Body of pancreas (tissue), 4 donors: ENCODE measurements around the gene C9orf43. TPM values are rescaled to one million over a fixed set of nuclear protein-coding genes. Genes with fewer than 3 reads are reported as not detected.

Experiments
- ATAC-seq: fragments of 150-250 bp; one replicate; pipeline ENCODE4 v1.9.1; 2016
- DNase-seq, 4 donors: peaks; one replicate each; pipeline ENCODE4 v3.0.0-alpha.2; 2019
- H3K27ac ChIP-seq, 4 donors: fragments of 200-600 bp; sonication (generic); 1 replicate in 3 of 4; 2 replicates in 1 of 4; pipeline versions ENCODE4 v1.5.1 to v1.6.1; 2016 to 2019; ENCODE audit warnings: mild to moderate bottlenecking in 1 of 4, mixed read lengths in 1 of 4, moderate library complexity in 1 of 4
- H3K27me3 ChIP-seq, 2 donors: fragments of 200-600 bp; sonication (generic); one replicate each; pipeline ENCODE4 v1.6.0; 2016; ENCODE audit warnings: mild to moderate bottlenecking in 1 of 2
- H3K36me3 ChIP-seq, 2 donors: fragments of 200-600 bp; sonication (generic); replicated peaks in 1 of 2; 2 replicates each; pipeline ENCODE4 v1.5.1; 2016; ENCODE audit warnings: low read depth in 2 of 2; ENCODE audit not compliant: insufficient read depth in 1 of 2
- H3K4me1 ChIP-seq: fragments of 200-600 bp; sonication (generic); one replicate; pipeline ENCODE4 v1.6.0; 2016
- H3K4me3 ChIP-seq, 2 donors: fragments of 200-600 bp; sonication (generic); 1 replicate in 1 of 2; 2 replicates in 1 of 2; pipeline ENCODE4 v1.5.1; 2016 to 2019
- H3K9me3 ChIP-seq, 3 donors: fragments of 200-600 bp; sonication (generic); 1 replicate in 2 of 3; 2 replicates in 1 of 3; pipeline ENCODE4 v1.5.1; 2016
- POLR2A ChIP-seq, 3 donors: fragments of 450-650 bp; IDR thresholded peaks; one replicate each; pipeline ENCODE4 v1.6.1; 2016; ENCODE audit warnings: antibody characterized with exemption in 3 of 3, mild to moderate bottlenecking in 2 of 3
- WGBS, 2 donors: methylation state at CpG; one replicate each; pipeline ENCODE4 v1.1.5; 2017; 5-methylcytosine and 5-hydroxymethylcytosine counted together
- intact Hi-C: fragments of 100-400 bp; cut with DNase I; formaldehyde crosslinking; loops from one replicate; pipeline ENCODE4 v1.15.1; 2023
- total RNA-seq, 2 donors: library from RNA; depleted of rRNA; stranded (reverse); fragments of >200 nt; gene quantifications; one replicate each; pipeline ENCODE4 v1.1.0, GENCODE V29; 2016
- TF ChIP-seq, protein P1 (sequence below), 7 experiments: fragments of 450-650 bp in 4 of 7; fragments of 200-600 bp in 3 of 7; sonication (generic) in 3 of 7; IDR thresholded peaks; one replicate each; pipeline ENCODE4 v1.5.1; 2016 to 2019; ENCODE audit warnings: antibody characterized with exemption in 7 of 7

C9orf43 gene
- total RNA-seq, 2 donors from 2014 or later = 1.6 TPM; not detected in 1

DNA sequence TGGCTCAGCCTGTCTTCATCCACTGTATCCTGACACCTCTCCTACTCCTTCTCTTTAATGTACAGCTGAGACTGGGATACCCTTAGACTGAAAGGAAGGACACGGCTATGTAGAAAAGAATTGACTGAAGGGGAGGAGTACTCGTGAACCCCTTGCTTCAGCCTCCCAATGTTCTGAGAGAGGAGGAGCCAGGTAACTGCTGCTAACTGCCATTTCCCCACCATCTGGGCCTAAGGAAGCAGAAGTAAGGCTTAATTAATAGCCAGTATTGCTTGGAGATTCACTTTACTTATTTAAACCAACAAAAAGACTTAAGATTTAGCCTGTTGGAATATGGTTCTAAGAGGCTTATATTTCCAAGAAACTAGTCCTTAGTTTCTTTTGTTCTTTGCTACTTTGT, 34.2 kb downstream of the C9orf43 start:
- no peak for DNase-seq
- Histone ChIP-seq H3K36me3 (no peaks in the 10 kb centered on the region), H3K4me1 (no peaks in the 10 kb centered on the region), H3K27ac (no peak overlapping the region), H3K27me3 (no peaks in the 10 kb centered on the region), H3K4me3 (no peak overlapping the region), H3K9me3 (no peaks in the 10 kb centered on the region)
- no peak for ATAC-seq
- WGBS, 2 donors = 83 to 97% methylated on average over 2 of the region's 2 CpGs
- TF ChIP-seq POLR2A (IDR thresholded peaks at IDR 0.05) = no peak
- TF ChIP-seq, protein P1, sequence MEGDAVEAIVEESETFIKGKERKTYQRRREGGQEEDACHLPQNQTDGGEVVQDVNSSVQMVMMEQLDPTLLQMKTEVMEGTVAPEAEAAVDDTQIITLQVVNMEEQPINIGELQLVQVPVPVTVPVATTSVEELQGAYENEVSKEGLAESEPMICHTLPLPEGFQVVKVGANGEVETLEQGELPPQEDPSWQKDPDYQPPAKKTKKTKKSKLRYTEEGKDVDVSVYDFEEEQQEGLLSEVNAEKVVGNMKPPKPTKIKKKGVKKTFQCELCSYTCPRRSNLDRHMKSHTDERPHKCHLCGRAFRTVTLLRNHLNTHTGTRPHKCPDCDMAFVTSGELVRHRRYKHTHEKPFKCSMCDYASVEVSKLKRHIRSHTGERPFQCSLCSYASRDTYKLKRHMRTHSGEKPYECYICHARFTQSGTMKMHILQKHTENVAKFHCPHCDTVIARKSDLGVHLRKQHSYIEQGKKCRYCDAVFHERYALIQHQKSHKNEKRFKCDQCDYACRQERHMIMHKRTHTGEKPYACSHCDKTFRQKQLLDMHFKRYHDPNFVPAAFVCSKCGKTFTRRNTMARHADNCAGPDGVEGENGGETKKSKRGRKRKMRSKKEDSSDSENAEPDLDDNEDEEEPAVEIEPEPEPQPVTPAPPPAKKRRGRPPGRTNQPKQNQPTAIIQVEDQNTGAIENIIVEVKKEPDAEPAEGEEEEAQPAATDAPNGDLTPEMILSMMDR (IDR thresholded peaks at IDR 0.05) = no peak
- intact Hi-C loops = loop anchor here (5.0 kb wide), 2 partner anchors 143 to 208 kb away; no protein-coding TSS in a partner anchor

DNA sequence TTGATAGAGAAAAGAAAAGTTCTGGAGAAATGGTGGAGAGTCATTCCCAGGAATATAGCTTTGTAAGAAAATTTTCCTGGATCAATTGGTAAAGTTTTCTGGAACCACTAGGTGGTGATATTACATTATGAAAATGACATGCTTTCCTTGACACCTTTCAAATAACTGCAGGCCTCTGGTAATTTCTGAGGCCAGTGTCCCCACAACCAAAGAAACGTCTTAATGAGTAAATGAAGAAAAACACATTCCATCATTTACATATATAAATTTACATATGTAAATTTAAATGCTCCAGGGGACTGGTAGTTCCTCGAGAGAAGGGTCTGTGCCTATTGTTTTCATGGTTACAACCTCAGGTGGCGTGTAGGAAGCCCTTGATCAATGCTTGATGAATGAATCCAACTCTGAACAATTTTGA, 35.8 kb downstream of the C9orf43 start:
- ATAC-seq (peak; percentile 74), DNase-seq (peak in 1 of 4 donors; percentile 12)
- H3K27me3 ChIP-seq = no peaks in the 10 kb centered on the region
- H3K27ac ChIP-seq = no peak overlapping the region
- no peaks in the 10 kb centered on the region for H3K36me3 ChIP-seq
- TF ChIP-seq, protein P1 (IDR thresholded peaks at IDR 0.05) = peak; percentile 13 to 83 (median 69)
- no peak for TF ChIP-seq POLR2A (IDR thresholded peaks at IDR 0.05)
- H3K4me3 ChIP-seq = no peak overlapping the region
- no peaks in the 10 kb centered on the region for H3K9me3 ChIP-seq
- H3K4me1 ChIP-seq = no peaks in the 10 kb centered on the region
- WGBS, 2 donors = 56 to 60% methylated on average over 3 of the region's 3 CpGs
- intact Hi-C loops = loop anchor here (5.0 kb wide), 2 partner anchors 141 to 206 kb away; no protein-coding TSS in a partner anchor

DNA sequence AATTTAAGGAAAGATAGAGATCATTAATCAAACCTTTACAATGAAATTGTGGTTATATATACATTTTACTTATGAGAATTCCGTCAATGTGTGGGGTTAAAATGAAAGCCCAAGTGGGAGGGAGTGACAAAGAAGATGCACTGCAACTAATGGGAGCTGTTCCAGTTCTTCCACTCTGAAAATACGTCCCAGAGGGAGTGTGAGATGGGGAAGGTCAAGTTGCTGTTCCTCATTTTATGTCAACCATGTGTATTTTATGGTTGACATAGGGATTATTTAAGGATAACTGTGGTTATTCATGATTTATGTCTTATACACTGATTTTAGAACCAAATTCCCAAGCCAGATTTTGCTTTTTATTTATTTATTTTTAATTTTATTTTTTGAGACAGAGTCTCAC, 38.8 kb downstream of the C9orf43 start:
- TF ChIP-seq, protein P1 (IDR thresholded peaks at IDR 0.05) = no peak
- TF ChIP-seq POLR2A (IDR thresholded peaks at IDR 0.05) = no peak
- no peak for ATAC-seq
- no peak for DNase-seq
- Histone ChIP-seq H3K27ac (no peak overlapping the region), H3K36me3 (no peaks in the 10 kb centered on the region), H3K27me3 (no peaks in the 10 kb centered on the region), H3K4me3 (no peak overlapping the region), H3K4me1 (peaks cover 2% of the 10 kb centered on the region), H3K9me3 (no peaks in the 10 kb centered on the region)
- 58 to 60% methylated on average over 2 of the region's 2 CpGs for WGBS, 2 donors
- intact Hi-C loops = loop anchor here (5.0 kb wide), 2 partner anchors 138 to 203 kb away; no protein-coding TSS in a partner anchor

DNA sequence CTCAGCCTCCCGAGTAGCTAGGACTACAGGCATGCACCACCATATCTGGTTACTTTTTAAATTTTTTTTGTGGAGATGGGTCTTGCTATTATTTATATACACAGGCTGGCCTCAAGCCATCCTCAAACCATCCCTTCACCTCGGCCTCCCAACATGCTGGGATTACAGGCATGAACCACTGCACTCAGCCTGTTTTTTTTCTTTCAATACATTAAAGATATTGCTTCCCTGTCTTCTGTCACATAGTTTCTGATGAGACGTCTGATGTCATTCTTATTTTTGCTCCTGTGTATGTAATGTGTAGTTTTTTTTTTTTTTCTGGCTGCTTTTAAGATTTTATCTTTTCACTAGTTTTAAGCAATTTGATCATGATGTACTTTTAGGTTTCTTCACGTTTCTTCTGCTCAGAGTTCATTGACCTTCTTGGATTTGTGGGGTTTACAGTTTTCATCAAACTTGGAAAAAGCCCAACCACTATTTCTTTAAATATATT, 41.6 kb downstream of the C9orf43 start:
- intact Hi-C loops = no loop called here
- Histone ChIP-seq H3K36me3 (no peaks in the 10 kb centered on the region), H3K4me1 (peaks cover 23% of the 10 kb centered on the region), H3K27me3 (no peaks in the 10 kb centered on the region), H3K9me3 (no peaks in the 10 kb centered on the region), H3K27ac (no peak overlapping the region), H3K4me3 (no peak overlapping the region)
- no peak for TF ChIP-seq POLR2A (IDR thresholded peaks at IDR 0.05)
- TF ChIP-seq, protein P1 (IDR thresholded peaks at IDR 0.05) = no peak
- ATAC-seq (no peak), DNase-seq (no peak)
- WGBS, 2 donors = 62 to 73% methylated on average over 4 of the region's 4 CpGs
